GM21367 (cell line): Measurements from ENCODE around the gene SMOC1.

Experiments used
- ATAC-seq: cut with Tn5 transposase; IDR thresholded peaks from one replicate; pipeline ENCODE4 v1.9.1; 2021; ENCODE audit not compliant: unreplicated experiment

The SMOC1 gene

DNA sequence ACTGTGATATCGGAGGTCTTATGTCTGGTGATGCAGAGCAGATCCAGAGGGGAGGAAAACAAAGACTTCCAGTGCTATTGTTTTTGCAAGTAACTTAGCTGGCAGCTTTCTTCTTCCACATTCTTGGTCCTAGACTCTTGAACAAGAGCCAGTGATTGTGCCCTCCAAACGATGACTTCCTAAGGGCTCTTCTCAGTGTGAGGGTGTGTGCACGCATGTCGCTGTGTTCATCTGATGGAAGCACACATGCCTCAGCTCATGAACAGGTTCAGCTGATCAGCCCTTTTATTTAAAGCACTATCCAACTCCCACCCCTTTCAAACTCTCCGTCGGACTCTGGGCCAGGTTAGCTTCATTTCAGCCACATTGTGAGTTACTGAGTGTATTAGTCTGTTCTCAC, 59.5 kb downstream of the SMOC1 start:
- no peak for ATAC-seq

DNA sequence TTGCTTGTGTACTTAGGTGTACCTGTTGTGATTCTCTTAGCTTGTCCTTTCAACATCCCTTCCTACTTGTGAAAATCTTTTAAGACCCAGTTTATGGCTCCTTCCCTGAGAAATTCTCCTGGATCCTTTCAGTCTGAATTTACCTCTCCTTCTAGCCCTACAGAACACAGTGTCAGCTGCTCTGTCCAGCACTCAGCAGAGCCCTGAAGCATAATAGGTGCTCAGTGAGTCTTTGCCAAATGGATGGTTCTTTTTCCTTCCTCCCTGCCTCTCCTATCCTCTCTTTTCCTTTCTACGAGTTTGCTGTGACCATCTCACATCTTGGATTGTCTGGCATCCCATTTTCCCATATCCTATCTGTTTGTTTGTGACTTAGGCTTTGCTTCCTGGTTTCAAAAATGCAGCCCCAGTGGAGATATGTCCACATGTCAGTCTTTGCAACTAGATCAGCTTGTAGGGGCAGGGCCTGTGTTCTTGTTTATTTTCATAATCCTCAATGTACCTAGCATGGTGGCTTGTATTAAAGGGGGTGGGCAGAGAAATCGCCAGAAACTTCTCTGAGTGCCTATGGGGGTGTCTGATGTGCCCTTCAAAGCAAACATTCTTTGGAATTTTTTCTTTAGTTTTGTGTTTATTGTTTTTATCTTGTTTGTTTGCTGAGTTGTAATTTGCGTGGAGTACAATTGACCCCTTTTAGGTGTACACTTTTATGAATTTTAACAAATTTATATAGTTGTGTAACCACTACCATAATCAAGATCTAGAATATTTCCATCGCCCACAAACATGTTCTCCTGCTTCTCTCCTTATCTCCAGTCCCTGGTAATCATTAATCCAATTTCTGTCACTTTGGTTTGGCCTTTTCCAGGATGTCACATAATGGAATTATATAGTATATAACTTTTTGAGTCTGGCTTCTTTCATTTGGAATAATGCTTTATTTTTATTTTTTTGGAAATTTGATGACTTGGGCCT, 62.8 kb downstream of the SMOC1 start:
- no peak for ATAC-seq

DNA sequence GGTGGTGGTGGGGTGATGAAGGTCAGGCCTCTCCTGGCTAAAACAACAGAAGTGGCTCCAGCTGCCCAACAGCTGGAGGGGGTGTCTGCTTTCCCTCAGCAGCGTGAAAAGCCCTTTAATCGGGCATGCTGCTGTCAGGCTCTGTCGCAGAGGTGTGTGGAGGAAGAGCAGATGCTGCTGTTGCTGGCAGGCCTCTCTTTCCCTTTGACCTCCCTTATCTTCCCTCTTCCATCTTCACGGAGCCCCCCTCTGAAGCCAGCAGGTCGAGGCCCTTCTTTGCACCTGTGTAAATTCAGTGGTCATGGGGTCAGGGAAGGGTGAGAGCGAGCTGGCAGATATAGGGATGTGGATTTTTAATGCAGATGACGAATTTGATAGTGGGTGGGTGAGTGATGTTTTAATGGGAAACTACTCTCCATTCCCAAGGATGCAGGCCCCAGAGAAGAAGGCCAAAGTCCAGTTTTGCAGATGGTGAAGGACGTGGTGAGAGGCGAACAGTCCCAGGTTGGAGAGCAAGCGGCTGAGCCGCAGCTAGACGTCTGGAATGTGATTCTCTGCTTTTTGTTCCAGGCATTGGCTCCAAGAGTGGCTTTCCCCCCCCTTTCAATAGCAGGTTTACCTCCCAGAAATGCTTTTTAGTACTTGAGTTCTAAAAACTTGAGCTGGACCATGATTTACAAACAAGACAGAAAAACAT, 64.0 kb downstream of the SMOC1 start:
- no peak for ATAC-seq

DNA sequence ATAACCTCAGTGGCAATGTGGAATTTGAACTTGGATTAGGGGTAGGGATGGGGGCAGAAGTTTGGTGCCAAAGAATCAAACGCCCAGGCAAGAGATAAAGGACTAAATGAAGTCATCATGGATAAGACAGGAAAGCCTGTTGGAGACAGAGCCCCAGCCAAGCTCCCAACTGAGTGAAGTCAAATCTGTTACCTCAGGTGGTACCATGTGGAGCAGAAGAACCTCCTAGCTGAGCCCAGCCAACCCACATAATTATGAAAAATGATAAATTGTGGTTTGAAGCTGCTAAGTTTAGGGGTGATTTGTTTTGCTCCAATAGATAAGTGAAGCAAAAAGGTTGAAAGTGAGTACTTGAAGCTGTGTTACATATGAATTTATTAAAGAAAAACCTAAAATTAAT, 66.1 kb downstream of the SMOC1 start:
- no peak for ATAC-seq

DNA sequence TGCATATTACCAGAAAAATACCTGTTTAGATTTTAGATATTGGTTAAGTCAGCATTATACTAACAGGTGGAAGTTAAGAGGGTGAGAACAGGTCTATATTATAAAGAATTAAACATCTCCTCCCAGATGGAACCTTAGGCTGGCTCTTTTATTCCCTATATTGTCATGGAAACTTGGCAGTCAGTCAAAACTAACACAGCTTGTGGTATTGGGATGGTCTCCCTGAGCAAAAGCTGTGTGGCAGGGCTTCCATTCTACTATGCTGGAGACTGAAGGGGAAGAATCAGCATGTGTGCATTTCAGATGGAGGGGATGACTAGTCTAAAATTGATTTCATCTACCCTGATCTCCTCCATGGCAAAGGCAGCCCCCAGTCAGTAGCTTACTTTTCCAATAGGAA, 66.7 kb downstream of the SMOC1 start:
- ATAC-seq, result no peak

DNA sequence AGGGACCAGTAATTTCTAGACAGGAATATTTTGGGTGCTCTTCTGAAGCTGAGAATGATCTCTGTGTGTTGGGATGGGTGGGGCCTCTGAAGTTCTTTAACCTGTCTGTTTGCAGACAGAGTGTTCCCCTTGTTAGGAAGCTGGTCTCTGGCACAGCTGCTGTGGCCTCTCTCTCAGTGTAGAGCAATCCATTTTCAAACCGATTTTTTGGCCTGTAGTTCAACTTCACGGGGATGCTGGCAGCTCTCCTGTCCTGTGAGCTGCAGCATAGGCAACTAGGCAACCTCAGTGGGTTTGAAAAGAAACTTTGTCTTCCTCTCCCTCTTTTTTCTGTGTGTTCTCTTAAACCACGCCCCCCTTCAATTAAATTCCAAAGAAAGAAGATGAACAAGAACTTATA, 69.1 kb downstream of the SMOC1 start:
- ATAC-seq, result no peak

DNA sequence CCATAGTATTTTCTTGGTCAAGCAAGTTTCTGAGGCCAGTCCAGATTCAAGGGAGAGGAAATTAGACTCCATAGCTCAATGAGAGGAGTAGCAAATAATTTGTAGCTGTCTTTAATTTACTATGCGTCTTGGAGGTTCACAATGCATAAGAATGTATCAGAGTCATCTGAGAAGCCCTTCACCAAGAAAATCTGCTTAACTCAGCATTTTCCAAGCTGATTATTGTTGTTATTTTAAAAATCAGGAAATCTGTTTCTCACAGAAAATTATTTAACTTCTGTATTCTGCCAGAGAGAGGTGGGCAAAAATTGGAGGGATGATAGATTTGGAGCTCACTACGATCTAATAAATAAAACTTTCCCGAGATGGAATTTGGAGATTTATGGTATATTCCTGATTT, 72.0 kb downstream of the SMOC1 start:
- no peak for ATAC-seq

DNA sequence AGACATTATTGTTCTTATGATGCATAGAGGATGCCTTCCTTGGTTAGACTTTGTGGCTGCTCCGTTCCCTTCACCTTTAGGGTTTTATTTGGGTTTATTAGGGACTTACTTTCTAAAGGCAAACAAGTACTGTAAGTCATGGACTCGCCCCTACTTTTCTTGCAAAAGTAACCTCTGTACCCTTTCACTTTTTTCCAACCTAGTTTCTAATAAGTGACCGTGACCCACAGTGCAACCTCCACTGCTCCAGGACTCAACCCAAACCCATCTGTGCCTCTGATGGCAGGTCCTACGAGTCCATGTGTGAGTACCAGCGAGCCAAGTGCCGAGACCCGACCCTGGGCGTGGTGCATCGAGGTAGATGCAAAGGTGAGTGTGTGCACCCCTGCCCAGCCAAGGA, 72.7 kb downstream of the SMOC1 start:
- ATAC-seq, result no peak

DNA sequence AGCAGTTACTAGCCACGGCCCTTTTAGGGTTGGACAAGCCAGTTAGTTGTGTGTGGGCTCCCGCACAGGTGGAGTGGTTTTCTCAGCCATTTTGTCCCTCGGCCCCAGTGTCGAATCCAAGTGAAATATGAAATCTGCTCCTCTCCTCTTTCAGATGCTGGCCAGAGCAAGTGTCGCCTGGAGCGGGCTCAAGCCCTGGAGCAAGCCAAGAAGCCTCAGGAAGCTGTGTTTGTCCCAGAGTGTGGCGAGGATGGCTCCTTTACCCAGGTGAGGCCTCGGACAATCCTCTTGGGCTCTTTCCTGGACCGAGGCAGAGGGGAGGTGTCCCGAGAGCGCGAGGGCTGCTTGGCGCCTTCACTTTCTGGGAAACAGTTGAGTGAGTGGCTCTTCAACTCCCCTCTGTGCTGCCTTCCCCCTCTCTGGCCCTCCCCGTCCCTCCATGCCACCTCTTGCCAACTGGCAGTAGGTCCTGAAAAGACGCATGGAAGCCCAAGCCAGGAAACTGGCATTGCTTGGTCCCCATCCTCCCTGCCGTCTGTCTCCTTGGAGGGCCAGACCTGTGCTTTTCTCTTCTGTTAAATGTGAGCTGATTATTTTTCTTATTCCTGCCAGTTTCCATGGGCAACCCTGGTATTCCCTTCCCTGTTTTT, 74.2 kb downstream of the SMOC1 start:
- ATAC-seq, result no peak

DNA sequence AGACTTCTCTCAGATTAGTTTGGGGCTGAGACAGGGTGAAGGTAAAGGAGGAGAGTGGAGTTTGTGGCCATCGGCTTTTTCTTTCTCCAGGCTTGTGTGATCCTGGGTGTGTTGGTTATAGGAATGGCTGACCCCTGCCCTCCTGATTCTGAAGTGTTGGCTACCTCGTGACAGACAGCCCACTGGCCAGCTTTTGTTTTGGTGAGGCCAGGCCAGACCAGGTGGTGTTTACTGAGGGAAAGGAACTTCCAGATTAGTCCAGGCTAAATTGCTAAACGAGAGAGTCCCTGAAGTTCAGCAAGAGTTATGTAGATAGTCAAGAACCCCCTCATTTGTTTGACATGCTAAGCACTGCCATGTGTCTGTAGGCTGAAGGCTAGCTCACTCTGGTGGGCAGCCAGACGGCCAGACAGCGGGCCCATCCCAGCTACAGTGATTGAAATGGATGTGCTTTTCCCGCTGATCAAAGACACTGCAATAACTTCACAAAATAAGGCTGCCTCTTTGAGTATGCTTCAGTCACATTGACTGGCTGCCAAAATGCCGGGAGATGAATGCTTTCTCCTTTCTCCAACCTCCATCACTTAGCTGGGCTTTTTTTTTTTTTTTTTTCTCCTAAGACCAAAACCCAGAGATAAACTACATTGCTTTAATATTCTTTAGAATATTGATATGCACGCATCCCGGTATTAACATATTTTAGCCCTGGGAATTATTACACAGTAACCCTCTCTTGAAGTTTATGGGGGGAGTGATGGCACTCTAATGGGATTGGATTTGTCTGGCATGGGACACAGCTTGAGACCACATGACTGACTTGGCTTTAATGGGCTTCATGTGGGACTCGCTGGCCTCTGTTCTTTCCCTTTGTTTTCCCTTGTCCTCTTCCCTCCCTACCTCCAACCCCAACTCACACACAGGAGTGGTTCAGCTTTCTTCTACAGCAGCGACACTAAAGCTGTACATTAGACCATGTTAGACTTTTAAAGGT, 76.9 kb downstream of the SMOC1 start:
- no peak for ATAC-seq

DNA sequence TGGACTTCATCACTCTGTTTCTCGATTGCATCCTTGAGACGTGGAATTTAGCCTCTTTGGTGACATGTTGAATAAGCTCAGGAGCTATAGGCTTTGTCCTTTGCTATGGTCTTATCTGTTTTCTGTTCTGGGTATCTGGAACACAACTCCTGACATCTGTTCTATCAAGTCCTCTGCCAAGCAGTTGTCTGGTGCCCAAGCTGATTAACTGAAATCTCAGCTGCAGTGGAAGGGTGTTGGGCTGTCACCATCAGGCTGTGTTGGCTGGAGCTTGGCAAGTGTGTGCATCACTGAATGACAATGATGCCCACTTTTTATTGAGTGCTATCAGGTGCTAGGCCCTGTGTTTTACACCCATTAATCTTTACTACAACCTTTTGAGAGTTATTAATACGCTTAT, 77.8 kb downstream of the SMOC1 start:
- no peak for ATAC-seq

DNA sequence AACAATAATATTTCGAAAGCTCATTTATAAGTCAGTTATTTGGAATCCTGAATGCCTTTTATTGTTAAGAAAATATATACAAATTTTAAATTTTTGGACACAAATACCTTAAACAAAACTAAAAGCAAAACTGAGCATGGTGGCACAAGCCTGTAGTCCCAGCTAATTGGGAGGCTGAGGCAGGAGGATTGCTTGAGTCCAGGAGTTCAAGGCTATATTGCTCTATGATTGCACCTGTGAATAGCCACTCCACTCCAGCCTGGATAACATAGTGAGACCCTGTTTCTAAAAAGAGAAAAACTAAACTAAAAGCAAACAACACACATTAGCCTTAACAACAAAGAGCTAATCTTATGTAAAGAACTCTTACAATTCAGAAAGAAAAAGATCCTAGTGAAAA, 78.8 kb downstream of the SMOC1 start:
- no peak for ATAC-seq

DNA sequence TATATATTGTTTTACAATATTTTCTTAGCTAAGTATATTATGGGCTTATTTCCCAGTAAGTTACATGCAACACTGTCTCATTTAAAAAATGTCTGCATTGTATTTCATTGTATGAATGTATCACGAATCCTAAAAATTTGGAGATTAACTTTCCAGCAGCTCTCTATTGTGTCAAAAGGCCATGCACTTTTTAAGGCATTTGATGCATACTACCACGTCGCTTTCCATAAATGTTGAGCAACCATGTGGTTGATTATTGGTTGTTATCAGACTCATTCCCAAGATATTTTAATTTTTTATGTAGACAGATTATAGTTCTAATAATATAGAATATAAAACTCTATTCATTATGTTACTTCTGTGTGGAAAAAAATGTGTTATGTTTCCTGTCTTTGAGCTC, 79.9 kb downstream of the SMOC1 start:
- ATAC-seq, result no peak

DNA sequence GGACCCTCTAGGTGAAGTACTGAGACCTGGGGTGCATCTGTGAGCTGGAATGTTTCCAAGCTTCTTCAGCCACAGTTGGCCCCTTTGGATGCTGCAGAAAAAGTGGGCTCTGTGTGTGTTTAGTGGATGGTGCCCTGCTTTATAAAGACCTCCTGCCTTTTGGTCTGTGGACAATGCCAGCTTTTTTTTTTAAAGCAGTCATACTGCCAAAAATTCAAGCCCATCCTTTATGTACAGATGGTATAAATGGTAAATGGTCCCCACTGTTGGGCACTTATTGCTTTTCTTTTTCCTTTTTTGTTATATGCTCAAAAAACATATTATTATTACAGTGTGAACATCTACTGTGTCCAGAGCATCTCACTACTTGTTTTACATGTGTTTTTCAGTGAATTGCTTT, 81.1 kb downstream of the SMOC1 start:
- ATAC-seq, result no peak

DNA sequence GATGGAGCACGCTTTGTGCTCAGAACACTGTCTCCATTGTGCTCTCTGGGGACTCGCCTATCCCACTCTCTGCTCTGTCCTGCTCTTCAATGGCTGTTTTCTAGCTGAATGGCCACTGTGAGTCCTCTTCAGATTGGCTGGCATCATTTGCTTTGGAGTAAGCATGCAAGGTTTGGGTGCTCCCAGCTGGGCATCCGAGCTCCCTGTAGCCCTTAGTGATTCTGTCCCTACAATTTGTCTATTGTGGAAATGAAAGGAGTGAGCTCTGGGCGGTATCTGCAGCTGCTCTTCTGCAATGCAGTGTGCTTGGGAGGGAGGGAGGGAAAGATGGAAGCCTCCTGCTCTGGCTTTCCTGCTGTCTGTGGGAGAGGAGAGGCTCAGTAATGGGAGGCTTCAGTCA, 84.8 kb downstream of the SMOC1 start:
- no peak for ATAC-seq

DNA sequence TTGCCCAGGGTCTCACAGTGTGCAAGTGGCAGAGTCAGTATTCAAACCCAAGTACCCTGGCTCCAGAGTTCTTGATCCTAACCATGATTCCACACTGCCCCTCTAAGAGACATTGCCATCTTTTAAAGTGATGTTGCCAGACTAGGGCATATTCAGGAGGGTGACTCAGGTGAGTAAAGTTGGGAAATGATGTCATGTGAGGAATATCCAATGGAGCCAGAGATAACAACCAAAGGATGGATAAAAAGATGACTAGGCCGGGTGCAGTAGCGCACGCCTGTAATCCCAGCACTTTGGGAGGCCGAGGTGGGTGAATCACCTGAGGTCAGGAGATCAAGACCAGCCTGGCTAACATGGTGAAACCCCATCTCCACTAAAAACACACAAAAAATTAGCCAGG, 85.6 kb downstream of the SMOC1 start:
- ATAC-seq, result no peak

DNA sequence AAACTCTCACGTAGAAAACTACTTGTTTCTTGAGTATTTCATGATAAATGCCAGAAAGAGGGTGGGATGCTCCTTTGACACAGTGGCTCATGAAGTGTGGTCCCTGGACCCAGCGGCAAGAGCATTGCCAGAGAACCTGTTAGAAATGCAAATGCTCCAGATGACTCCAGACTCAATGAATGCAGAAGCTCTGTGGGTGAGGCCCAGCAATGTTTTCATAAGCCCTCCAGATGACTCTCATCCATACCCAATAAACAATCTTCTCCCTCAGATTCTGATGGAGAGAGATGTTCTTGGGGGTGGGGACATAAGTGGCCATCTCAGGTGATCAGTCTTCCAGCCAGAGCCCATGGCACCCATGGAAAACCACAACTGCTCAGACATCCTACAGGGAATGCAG, 88.9 kb downstream of the SMOC1 start:
- no peak for ATAC-seq

DNA sequence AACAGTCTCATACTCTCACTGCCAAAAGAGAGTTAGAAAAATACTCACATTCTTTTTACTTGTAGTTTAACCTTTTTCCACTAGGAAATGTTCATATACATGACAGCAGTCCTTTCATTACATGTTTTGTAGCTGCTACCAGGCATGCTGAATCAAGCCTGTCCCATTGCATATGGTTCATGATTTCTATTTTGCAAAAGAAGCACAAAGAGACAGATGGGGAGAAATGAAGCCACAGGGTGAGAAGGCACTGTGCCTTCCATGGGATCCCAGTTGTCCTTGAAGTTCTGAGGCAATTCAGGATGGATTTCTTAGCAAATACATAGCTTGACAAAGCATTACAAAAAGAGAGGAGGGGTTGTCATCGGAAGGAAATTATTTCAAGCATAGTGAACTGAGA, 89.5 kb downstream of the SMOC1 start:
- ATAC-seq, result no peak

DNA sequence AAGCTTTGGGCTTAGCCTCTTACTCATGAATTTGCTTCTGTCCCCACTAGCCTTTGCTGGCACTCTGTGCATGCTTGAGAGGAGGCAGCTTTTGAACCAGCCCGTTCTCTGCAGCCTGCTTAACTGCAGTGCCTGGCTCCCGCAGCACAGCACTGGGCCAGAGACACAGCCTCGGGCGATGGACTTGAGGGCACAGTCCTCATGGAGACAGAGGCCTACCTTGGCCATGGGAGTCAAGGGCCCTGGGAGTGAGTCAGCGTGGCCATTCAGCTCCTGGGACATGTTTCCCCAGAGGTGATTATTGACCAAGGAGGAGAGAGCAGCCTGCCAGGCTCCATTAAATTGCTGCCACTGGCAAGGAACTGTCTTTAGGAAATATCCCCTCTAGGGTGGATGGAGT, 93.5 kb downstream of the SMOC1 start:
- ATAC-seq, result no peak

DNA sequence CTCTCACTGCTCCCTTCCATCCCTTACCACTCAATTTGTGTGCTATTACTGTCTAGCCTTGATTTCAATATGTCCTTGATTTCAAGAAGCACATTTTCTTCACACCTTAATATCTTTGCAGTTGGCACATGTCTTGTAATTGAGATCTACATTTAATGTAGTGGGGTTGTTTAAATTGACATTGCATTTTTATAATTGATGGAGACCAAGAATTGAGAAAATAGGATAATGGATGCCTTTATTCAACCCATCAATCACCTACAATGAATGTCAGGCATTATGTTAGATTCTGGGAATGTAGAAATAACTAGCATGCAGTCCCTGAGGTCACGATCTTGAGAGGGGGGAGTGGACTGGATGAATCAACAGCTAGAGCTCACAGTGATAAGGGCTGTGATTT, 94.6 kb downstream of the SMOC1 start:
- ATAC-seq, result no peak

DNA sequence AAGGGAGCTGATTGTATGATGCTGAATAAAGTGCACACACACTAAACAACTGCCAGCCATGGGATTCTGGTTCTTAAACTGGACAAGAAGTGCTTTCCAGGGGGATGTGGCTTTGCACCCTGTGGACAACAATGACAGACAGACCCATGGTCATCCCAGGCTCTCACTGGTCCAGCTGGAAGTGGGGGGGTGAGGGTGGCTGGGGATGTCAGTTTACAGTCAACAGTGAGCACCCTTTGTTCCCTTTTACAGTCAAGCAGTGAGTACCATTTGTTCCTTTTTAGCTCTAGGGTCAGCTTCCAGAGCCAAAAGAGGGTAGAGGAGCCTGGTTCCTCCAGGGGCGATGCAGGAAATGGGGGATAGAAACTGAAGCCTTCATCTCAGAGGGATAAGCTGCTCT, 100.7 kb downstream of the SMOC1 start:
- ATAC-seq, result no peak
